Endothelial cell of umbilical vein (primary cell): ENCODE measurements around the gene NXT1.

Source experiments
- POLR2A ChIP-seq: IDR thresholded peaks from 2 replicates; pipeline ENCODE4 v1.6.1; 2012; ENCODE audit warnings: low read depth, mild to moderate bottlenecking, control low read depth, low read length
- POLR2AphosphoS5 ChIP-seq: IDR thresholded peaks from 2 replicates; pipeline ENCODE4 v1.6.1; 2012; ENCODE audit warnings: low read depth, mild to moderate bottlenecking, control low read depth, low read length, moderate library complexity; ENCODE audit not compliant: insufficient read depth
- TF ChIP-seq, protein P1 (sequence below), 2 donors: IDR thresholded peaks; 1 replicate in 1 of 2; 2 replicates in 1 of 2; pipeline ENCODE4 v1.5.1; 2011; ENCODE audit warnings: low read length in 2 of 2, mild to moderate bottlenecking in 2 of 2, moderate library complexity in 2 of 2, control low read depth in 1 of 2, inconsistent platforms in 1 of 2, low read depth in 1 of 2; ENCODE audit not compliant: insufficient read depth in 1 of 2; ENCODE audit errors: extremely low read depth in 1 of 2

DNA sequence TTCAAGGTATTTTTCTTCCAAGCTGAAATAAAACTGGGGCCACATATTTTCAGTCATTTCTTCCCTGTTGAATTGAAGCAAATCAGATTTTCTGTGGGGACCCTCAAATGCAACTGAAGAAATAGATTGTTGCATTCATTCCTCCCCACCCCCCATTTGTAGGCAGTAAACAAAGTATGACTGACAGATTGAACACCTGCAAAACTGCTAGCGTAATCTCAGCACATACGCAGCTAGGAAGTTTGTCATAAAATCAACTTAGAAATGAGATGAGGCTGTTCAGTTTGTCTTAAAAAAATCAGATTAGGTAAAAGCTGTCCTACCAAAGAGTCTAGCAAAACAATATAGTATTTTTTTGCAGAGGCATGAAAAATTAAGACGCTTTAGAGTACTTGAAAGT is 20.3 kb downstream of the NXT1 start:
- TF ChIP-seq, protein P1, sequence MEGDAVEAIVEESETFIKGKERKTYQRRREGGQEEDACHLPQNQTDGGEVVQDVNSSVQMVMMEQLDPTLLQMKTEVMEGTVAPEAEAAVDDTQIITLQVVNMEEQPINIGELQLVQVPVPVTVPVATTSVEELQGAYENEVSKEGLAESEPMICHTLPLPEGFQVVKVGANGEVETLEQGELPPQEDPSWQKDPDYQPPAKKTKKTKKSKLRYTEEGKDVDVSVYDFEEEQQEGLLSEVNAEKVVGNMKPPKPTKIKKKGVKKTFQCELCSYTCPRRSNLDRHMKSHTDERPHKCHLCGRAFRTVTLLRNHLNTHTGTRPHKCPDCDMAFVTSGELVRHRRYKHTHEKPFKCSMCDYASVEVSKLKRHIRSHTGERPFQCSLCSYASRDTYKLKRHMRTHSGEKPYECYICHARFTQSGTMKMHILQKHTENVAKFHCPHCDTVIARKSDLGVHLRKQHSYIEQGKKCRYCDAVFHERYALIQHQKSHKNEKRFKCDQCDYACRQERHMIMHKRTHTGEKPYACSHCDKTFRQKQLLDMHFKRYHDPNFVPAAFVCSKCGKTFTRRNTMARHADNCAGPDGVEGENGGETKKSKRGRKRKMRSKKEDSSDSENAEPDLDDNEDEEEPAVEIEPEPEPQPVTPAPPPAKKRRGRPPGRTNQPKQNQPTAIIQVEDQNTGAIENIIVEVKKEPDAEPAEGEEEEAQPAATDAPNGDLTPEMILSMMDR (IDR thresholded peaks at IDR 0.05; ENCODE audit: extremely low read depth in 1 of 2, insufficient read depth in 1 of 2, low read depth in 1 of 2, low read length in 2 of 2) = no peak
- TF ChIP-seq POLR2AphosphoS5 = no peak
- TF ChIP-seq POLR2A = no peak
